ENCODE data around the gene IFI44L. TPM values are rescaled to one million over a fixed set of nuclear protein-coding genes. Genes with fewer than 3 reads are reported as not detected.

IFI44L gene
- polyA plus RNA-seq, 1 of the 3 experiments (the other 2 are of a cell fraction) = 1.1 TPM

- no peak for TF ChIP-seq TEAD4 (IDR thresholded peaks at IDR 0.05; ENCODE audit: borderline replicate concordance, insufficient read depth)
- Histone ChIP-seq H3F3A (replicated peaks; ENCODE audit: insufficient read depth) (peaks cover 40% of the 10 kb centered on the region), H3K4me2 (peak overlapping the region; percentile 44; the same call in 1 of the 2 replicates), H3K4me1 (ENCODE audit: control insufficient read depth in 1 of 2, insufficient read depth in 2 of 2, low read depth in 1 of 2, low read length in 1 of 2) (peaks cover 4 to 20% of the 10 kb centered on the region in 2 experiments), H3K9me3 (no peaks in the 10 kb centered on the region), H3K36me3 (replicated peaks in 1 of 2; ENCODE audit: control insufficient read depth in 1 of 2, insufficient read depth in 2 of 2, low read length in 1 of 2) (no peaks in the 10 kb centered on the region), H3K27me3 (ENCODE audit: insufficient read depth) (no peaks in the 10 kb centered on the region), H3K9me2 (no peaks in the 10 kb centered on the region), H3K4me3 (ENCODE audit: low read depth in 2 of 2, low read length in 1 of 2) (no peak overlapping the region), H3K27ac (ENCODE audit: low read depth in 2 of 2, low read length in 1 of 2) (peak overlapping the region; percentile 67 to 78; a peak in 3 of 4 replicates), H3K79me2 (ENCODE audit: insufficient read depth) (no peaks in the 10 kb centered on the region), H3K9ac (no peak overlapping the region), H4K20me1 (ENCODE audit: insufficient read depth) (no peaks in the 10 kb centered on the region), H2AFZ (ENCODE audit: low read depth) (no peak overlapping the region)
- ChIA-PET POLR2A (no interaction called here), CTCF (interaction anchor here (2.0 kb wide), 1 partner anchor 153 kb away, joined by 16 read pairs; no protein-coding TSS in a partner anchor)
- no peak for DNase-seq
- 93% methylated on average over 1 of the region's 1 CpG for WGBS (ENCODE audit: low lambda C conversion rate)
These were observed 67.1 kb downstream of the IFI44L start for GRCh38 chr1:78687315-78687714.

- H3K9me3 ChIP-seq = no peaks in the 10 kb centered on the region
- peaks cover 4 to 20% of the 10 kb centered on the region in 2 experiments for H3K4me1 ChIP-seq (ENCODE audit: control insufficient read depth in 1 of 2, insufficient read depth in 2 of 2, low read depth in 1 of 2, low read length in 1 of 2)
- no peaks in the 10 kb centered on the region for H4K20me1 ChIP-seq (ENCODE audit: insufficient read depth)
- WGBS (ENCODE audit: low lambda C conversion rate) = 11% methylated on average over 2 of the region's 2 CpGs
- H3K9ac ChIP-seq = peak overlapping the region; percentile 20; the same call in 1 of the 2 replicates
- no peak overlapping the region for H2AFZ ChIP-seq (ENCODE audit: low read depth)
- H3K4me2 ChIP-seq = peak overlapping the region; percentile 44
- CTCF ChIA-PET = interaction anchor here (2.0 kb wide), 1 partner anchor 152 kb away, joined by 16 read pairs; no protein-coding TSS in a partner anchor
- no peaks in the 10 kb centered on the region for H3K79me2 ChIP-seq (ENCODE audit: insufficient read depth)
- no peak overlapping the region; a peak in 1 of 4 replicates for H3K4me3 ChIP-seq (ENCODE audit: low read depth in 2 of 2, low read length in 1 of 2)
- peak overlapping the region; percentile 67 to 79; a peak in 3 of 4 replicates for H3K27ac ChIP-seq (ENCODE audit: low read depth in 2 of 2, low read length in 1 of 2)
- POLR2A ChIA-PET = no interaction called here
- H3F3A ChIP-seq (replicated peaks; ENCODE audit: insufficient read depth) = peaks cover 42% of the 10 kb centered on the region
- H3K27me3 ChIP-seq (ENCODE audit: insufficient read depth) = no peaks in the 10 kb centered on the region
- H3K9me2 ChIP-seq = no peaks in the 10 kb centered on the region
- no peak for TF ChIP-seq GATA2 (CRISPR knock-in tag; IDR thresholded peaks at IDR 0.05)
- no peak for TF ChIP-seq GABPA (IDR thresholded peaks at IDR 0.05; ENCODE audit: low read depth)
- TF ChIP-seq TCF12 (IDR thresholded peaks at IDR 0.05) = peak; percentile 75
- TF ChIP-seq ELF1 (IDR thresholded peaks at IDR 0.05) = no peak
- peak; percentile 38; the same call in 1 of the 2 replicates for TF ChIP-seq NFIC (IDR thresholded peaks at IDR 0.05; ENCODE audit: borderline replicate concordance)
- peak; percentile 74; the same call in 1 of the 2 replicates for TF ChIP-seq MEF2A (IDR thresholded peaks at IDR 0.05; ENCODE audit: borderline replicate concordance, low read depth)
- peak; percentile 55 for TF ChIP-seq FOSL2 (IDR thresholded peaks at IDR 0.05; ENCODE audit: borderline replicate concordance, low read depth)
- no peak for TF ChIP-seq REST (IDR thresholded peaks at IDR 0.05; ENCODE audit: low read depth, low read length)
- TF ChIP-seq FOXM1 (IDR thresholded peaks at IDR 0.05; ENCODE audit: low read depth) = 0 out of 2 replicates have a peak, but pooled peaks have one; percentile 45
- peak; percentile 58 for TF ChIP-seq JUND (IDR thresholded peaks at IDR 0.05)
- peak; percentile 13 to 67; a peak in 1 of 4 replicates for TF ChIP-seq EP300 (IDR thresholded peaks at IDR 0.05; ENCODE audit: borderline replicate concordance in 1 of 2, low read depth in 1 of 2, low read length in 1 of 2)
- TF ChIP-seq PBX3 (IDR thresholded peaks at IDR 0.05) = peak; percentile 84
- no peak for TF ChIP-seq RXRA (IDR thresholded peaks at IDR 0.05; ENCODE audit: borderline replicate concordance, low read depth)
- TF ChIP-seq CHD2 (IDR thresholded peaks at IDR 0.05; ENCODE audit: low read length, partially characterized antibody) = no peak
- H3K36me3 ChIP-seq (replicated peaks in 1 of 2; ENCODE audit: control insufficient read depth in 1 of 2, insufficient read depth in 2 of 2, low read length in 1 of 2) = no peaks in the 10 kb centered on the region
- no peak for DNase-seq
These were observed 67.7 kb downstream of the IFI44L start for GRCh38 chr1:78687914-78688313.

Measured in SK-N-SH (cell line).